ENCODE measurements around the gene ITGB1. TPM values are rescaled to one million over a fixed set of nuclear protein-coding genes. Genes with fewer than 3 reads are reported as not detected.

The ITGB1 gene
- total and polyA plus RNA-seq, 9 of the 15 experiments (the other 6 are each of a cell fraction or from before 2014, with no cell fraction given) = 40.2 to 194 (median 155) TPM

- TF ChIP-seq SRSF7 (optimal IDR thresholded peaks at IDR 0.05; ENCODE audit: low read depth, low read length) (no peak), ZNF436 (CRISPR knock-in tag; IDR thresholded peaks at IDR 0.05) (no peak), CBX3 (IDR thresholded peaks at IDR 0.05; ENCODE audit: borderline replicate concordance in 1 of 2, low read length in 2 of 2) (peak in 1 of 2 experiments; percentile 77; a peak in 1 of 3 replicates), POLR2AphosphoS5 (IDR thresholded peaks at IDR 0.05; ENCODE audit: control insufficient read depth, insufficient read depth, low read depth, low read length) (peak; percentile 29; the same call in 1 of the 2 replicates), ZNF253 (CRISPR knock-in tag; conservative IDR thresholded peaks at IDR 0.05) (no peak), PTBP1 (IDR thresholded peaks at IDR 0.05; ENCODE audit: low read depth, low read length) (no peak), FOSL1 (tag; conservative IDR thresholded peaks at IDR 0.05) (no peak), EGR1 (conservative IDR thresholded peaks at IDR 0.05) (no peak), ZNF445 (CRISPR knock-in tag; IDR thresholded peaks at IDR 0.05; ENCODE audit: low read depth) (no peak), ZNF398 (CRISPR knock-in tag; IDR thresholded peaks at IDR 0.05) (no peak), CBX1 (IDR thresholded peaks at IDR 0.05; ENCODE audit: low read depth) (no peak), ZNF431 (CRISPR knock-in tag; IDR thresholded peaks at IDR 0.05) (no peak), HNRNPK (IDR thresholded peaks at IDR 0.05; ENCODE audit: low read depth, low read length, poor library complexity, severe bottlenecking) (no peak), RBM22 (IDR thresholded peaks at IDR 0.05; ENCODE audit: low read depth, low read length, poor library complexity, severe bottlenecking) (no peak), ZBTB11 (CRISPR knock-in tag; IDR thresholded peaks at IDR 0.05) (no peak), MYNN (IDR thresholded peaks at IDR 0.05) (peak; percentile 71; the same call in 1 of the 2 replicates), MYNN (CRISPR knock-in tag; IDR thresholded peaks at IDR 0.05) (no peak), GTF3C2 (IDR thresholded peaks at IDR 0.05; ENCODE audit: borderline replicate concordance, extremely low read depth, insufficient read length) (no peak)
Measured at GRCh38 chr10:32960022-32960421, 2.0 kb upstream of the ITGB1 start (continued).
